Amniotic stem cell (primary cell): ENCODE measurements around the gene NTNG2.
A peak's percentile ranks its signal among the peaks of the same experiment; 100 is the strongest.

Experiments used
- DNase-seq: peaks from one replicate; lab custom pipeline; 2025; lab: John Stamatoyannopoulos, UW

NTNG2 gene

DNA sequence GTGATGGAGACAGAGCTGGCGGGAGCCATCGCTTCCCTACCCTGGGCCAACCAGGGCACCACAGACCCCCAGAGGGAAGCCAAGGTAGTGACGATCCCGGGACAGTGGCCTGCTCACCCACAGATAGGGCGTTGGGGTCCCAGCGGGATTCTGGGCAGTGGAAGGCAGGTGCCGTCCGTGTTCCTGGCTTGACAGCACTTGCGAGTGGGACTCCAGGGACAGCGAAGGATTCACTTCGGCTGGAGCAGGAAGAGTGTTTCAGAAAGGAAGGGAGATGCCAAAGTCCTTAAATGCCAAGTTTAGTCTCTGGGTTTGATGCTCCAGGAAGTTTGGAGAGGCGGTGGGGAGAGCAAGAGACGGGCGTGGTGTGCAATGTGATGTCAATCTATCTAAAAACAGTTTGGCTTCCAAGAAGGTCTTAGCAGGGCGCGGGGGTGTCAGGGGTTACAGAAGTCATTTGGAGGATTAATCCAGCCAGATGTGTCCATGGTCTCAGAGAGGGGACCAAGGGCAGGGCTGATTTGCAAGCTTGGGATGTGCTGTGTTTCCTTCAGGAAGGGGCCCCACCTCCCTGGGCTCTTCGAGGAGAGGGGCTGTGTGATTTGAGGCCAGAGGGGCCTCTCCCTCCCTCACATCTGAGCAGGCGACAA, 74.9 kb downstream of the NTNG2 start:
- no peak for DNase-seq

DNA sequence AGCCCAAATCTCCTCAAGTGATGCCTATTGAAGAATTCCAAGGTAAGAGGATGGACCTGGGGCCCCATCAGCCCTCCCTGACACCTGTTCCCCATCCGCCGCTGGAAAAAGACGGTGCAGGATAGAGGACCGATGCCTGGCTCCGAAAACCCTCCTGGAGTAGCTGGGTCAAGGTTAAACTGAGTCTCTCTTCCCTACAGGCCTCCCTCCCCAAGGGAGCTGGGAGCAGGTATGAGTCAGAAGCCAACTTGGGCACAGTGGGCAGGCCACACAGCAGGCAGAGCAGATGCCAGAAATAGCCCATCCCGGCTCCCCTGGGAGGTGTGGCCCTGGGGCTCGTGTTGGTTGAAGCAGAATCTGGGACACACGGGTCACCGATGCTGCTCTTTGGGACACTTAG, 75.6 kb downstream of the NTNG2 start:
- no peak for DNase-seq

GRCh38 chr9:132238026-132238972, 76.4 kb downstream of the NTNG2 start:
- DNase-seq, result no peak

GRCh38 chr9:132238992-132239391, 77.1 kb downstream of the NTNG2 start:
- DNase-seq, result no peak

DNA sequence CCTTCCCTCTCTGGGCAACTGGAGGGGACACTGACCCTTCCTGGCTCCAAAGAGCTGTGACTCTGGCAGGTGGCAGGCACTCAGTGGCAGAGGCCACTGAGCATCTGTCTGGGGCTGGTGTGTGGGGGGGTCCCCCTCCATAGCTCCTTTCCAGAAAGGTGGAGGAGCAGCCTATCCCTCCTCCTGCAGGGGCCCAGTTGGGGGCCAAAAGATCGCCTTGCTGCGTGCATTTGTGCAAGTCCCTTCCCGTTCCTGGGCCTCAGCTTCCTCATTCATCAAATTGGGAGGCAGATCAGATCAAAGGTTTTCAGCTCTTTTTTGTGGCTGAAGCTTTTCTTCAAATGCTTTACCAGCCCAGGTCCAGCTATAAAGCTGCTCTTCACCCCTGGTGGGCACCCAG, 77.7 kb downstream of the NTNG2 start:
- no peak for DNase-seq

DNA sequence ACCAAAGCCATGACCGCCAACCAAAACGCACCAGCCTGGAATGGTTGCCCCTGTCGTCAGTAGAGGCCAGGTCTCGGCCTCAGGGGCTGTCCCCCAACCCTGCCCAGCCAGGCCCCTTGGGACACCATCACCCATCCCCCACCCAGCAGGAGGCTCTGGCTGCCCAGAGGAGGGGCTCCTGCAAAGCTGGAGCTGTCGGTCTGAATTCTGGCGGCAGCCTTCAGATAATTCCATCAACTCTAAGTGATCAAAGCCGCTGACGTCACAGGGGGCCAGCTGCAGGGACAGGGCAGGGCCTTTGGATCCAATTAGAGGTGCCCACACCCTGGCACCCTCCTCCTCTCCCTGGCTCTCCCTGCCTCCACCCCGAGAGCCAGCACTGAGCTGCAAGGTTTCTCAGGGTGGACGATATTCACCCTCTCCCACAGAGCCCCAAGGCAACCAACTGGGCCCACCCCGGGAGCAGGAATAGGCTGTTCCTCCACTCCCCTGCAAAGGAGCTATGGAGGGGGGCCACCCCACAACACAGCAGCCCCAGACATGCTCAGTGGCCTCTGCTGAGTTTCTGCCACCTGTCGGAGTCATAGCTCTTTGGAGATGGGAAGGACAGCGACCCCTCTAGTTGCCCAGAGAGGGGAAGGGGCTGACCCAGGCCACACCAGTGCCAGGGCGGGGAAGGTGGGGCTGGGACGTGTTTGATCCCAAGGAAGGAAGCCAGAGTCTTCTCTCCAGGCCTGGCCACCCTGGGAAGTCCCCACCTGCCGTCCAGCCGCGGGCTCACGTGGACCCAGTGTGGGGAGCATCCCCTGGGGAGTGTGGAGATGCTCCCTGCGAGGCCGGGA, 78.4 kb downstream of the NTNG2 start:
- DNase-seq, result no peak

DNA sequence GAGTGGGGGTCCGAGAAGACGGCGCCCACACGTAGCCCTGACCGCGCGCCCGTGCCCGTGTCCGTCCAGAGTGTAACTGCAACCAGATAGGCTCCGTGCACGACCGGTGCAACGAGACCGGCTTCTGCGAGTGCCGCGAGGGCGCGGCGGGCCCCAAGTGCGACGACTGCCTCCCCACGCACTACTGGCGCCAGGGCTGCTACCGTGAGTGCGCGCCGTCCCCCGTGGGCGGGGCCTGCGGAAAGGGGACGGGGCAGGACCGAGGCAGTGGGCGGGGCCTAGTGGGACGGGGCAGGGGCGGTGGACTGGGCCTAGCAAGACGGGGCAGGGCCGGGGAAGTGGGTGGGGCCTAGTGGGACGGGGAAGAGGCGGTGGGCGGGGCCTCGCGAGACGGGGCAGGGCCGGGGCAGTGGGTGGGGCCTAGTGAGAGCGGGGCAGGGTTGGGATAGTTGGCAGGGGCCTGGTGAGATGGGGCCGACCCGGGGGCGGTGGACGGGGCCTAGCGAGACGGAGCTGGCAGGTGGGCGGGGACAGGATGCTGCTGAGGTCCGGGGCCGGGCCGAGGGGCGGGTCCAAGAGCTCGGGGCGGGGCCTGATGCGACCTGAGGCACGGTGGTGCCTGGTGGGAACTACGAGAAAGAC, 79.1 kb downstream of the NTNG2 start:
- peak; percentile 16 for DNase-seq

DNA sequence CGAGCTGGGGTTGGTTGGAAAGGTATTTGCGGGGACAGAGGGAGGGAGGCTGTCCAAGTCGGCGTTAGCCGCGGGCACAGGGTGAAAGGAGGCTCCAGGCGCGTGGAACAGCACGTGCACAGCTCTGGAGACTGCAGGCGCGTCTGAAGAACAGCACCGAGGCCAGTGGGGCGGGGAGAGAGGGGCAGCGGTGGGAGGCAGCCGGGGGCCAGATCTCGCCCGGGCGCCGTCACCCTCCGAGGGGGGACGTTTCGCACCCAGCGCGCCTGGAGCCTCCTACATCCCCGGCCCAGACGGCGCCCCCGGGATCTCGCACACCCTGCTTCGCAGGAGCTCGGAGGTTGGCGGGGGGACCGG, 79.6 kb downstream of the NTNG2 start:
- DNase-seq, result no peak

DNA sequence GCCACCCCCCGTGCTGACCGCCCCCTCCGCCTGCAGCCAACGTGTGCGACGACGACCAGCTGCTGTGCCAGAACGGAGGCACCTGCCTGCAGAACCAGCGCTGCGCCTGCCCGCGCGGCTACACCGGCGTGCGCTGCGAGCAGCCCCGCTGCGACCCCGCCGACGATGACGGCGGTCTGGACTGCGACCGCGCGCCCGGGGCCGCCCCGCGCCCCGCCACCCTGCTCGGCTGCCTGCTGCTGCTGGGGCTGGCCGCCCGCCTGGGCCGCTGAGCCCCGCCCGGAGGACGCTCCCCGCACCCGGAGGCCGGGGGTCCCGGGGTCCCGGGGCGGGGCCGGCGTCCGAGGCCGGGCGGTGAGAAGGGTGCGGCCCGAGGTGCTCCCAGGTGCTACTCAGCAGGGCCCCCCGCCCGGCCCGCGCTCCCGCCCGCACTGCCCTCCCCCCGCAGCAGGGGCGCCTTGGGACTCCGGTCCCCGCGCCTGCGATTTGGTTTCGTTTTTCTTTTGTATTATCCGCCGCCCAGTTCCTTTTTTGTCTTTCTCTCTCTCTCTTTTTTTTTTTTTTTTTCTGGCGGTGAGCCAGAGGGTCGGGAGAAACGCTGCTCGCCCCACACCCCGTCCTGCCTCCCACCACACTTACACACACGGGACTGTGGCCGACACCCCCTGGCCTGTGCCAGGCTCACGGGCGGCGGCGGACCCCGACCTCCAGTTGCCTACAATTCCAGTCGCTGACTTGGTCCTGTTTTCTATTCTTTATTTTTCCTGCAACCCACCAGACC, 80.2 kb downstream of the NTNG2 start:
- no peak for DNase-seq

- no peak for DNase-seq
These were observed 80.8 kb downstream of the NTNG2 start for GRCh38 chr9:132242621-132243155.

GRCh38 chr9:132243156-132244074, 81.6 kb downstream of the NTNG2 start:
- DNase-seq, result no peak

DNA sequence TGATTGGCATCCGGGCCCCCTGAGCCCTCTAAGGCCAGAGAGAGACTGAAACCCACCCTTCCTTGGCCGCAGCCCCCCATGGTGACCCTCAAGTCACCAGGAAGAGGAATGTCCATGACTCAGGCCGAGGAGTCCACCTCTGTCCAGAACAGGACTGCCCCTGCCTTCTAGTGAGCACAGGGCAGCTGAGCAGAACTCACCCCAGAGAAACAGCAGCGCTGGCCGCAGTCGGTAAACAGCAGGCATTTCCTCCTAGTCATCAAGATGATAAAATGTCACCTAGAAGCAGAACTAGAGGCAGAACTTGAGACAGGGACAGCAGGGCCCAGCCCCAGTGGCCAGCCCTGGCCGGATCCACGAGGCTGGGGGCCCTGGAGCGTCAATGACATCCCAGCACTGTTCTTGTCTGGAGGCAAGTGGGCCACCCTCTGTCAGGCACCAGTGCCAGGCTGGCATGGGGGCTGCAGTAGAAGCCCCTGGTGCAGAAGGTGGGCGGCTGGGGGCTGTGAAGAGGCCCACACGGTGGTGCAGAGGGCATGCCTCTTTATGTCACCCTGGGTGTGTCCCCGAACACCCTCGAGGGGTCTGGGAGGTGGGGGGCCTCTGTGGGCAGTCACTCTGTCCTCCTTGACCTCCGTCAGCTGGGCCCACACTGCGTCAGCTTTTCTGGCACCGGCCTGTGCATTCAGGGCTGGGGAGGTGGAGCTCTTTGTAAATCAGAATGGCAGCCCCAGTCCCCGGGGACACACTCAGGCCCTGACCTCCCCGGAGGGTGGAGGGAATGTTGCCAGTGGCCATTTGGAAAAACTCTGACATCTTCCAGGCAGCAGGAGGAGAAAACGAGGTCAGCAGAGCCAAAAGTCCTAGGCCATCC, 83.0 kb downstream of the NTNG2 start:
- DNase-seq, result no peak

- DNase-seq, result no peak
These were observed 83.6 kb downstream of the NTNG2 start for GRCh38 chr9:132245465-132245864.

GRCh38 chr9:132247942-132248341, 86.1 kb downstream of the NTNG2 start:
- no peak for DNase-seq

- DNase-seq, result no peak
These were observed 87.3 kb downstream of the NTNG2 start for GRCh38 chr9:132249123-132249522.

DNA sequence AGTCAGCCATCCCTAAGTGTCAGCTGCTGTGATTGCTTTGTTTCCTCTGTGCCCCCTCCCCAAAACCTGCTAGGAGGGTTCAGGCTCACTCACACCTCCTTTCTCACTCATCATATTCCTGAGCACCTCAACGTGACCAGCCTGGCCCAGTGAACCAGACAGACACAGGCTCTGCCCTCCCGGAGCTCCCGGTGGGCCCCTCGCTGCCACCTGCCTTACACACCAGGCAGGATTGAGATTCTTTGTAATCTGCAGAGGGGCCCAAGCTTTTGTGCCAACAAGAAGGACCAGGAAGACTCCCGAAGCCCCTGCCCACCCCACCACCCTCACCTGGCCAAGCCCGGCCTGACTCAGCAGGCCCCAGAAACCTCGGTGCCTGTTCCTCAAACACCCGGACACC, 87.8 kb downstream of the NTNG2 start:
- DNase-seq, result no peak

- DNase-seq, result no peak
These were observed 88.7 kb downstream of the NTNG2 start for GRCh38 chr9:132250324-132251262.

DNA sequence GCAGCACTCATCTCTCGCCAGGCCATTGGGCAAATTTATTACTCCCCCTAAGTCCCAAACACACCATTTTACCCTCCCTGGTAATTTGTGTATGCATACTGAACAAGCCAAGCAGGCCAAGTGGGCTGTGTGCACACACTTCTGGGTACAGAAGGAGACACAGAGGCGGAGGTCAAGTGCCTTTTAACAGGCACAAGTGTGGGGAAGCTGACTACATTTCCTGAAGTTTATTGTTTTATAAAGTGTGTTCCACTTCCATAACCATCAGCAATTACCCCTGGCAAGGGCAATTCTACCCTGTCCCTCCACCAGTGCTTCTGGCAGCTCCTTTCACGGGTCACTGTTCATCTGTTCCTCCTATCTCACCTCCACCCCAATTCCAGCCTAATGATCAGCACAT, 99.0 kb downstream of the NTNG2 start:
- DNase-seq, result no peak
